NOMO-1 treated with dmso at 0.1 percent for 144 hours (cell line): ENCODE data around the gene MAML2.

ENCODE experiments used
- DNase-seq: peaks from one replicate; lab custom pipeline; 2025; ENCODE audit not compliant: unreplicated experiment; lab: John Stamatoyannopoulos, UW

MAML2 gene

DNA sequence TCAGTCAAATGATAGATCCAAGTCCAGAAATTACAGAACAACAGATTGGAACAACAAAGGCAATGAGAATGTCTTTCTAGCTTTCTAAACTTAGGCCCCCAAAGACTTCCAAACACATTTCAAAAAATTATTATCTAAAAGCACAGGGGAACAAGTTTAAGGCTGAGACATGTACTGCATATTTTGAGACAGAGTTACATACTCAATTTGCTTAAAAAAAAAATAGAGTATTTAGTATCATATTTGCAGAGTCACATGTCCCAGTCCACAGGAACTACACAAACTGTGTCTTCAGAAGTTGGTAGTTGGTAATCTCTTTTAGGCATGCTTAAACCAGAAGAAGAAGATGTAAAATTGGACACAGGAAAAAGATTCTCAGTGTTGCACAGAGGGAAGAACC is 127.2 kb downstream of the MAML2 start:
- DNase-seq, result no peak

DNA sequence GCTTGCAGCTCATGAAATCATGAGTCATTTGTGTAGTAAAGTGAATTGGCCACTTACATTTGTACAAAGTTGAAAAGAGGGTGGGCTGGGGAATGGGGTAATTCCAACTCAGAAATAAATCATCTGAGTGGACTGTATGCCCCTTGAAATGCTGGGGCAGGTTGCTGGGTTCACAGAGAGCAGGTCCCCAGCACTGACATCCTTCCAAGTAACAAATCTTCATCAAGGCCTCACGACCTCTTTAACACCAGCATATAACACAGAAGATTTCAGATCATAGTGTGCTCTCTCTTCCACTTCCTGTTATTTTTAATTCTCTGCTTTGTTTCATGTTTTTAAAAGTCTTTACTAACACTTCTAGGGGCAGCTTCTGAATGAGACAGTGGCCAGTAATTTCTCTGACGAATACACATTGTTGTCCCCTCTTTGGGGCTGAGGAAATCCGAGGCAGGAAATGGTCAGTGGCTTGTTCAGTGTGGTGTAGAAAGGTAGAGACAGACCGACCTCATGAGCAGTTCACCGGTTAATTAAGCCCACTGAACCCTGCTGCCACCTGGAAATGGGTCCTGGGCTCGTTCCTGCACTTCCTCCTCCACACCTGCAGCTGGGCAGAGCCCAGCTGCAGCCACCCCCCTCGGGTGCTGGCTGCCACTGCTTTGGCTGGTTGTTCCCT is 127.7 kb downstream of the MAML2 start:
- DNase-seq, result no peak

DNA sequence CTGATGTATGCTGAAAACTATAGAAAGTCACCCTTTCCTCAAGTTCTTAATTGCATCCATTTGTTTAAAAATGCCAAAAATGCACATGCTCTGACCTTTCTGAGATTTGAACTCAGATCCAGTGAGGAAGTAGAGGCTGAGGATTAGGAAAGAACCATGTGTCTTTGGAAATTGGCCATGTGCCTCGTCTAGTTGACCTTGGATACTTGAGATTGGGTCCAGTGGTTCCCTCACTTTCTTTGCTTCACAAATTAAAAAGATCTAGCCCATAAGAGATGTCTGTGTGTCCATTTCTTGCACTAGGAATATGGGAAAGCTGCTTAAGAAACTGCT is 128.3 kb downstream of the MAML2 start:
- no peak for DNase-seq

DNA sequence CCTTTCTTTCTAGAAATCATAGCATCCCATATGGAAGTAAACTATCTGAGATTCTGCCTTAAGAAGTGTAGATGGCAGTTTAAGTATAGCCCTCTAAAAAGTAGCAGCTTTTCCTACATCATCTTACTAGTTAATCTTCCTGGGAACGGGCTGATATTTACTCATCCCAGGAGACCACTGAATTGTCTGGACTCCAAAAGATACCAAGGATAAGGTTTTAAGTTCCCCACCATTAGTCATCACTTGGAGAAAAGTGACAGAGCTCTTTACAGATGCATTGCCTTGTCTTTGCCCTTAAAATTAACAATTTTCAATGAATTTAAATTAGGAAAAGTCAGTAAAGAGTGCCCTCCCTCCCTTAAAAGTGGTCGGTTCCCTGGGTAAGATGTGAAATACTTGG is 129.5 kb downstream of the MAML2 start:
- DNase-seq, result no peak

DNA sequence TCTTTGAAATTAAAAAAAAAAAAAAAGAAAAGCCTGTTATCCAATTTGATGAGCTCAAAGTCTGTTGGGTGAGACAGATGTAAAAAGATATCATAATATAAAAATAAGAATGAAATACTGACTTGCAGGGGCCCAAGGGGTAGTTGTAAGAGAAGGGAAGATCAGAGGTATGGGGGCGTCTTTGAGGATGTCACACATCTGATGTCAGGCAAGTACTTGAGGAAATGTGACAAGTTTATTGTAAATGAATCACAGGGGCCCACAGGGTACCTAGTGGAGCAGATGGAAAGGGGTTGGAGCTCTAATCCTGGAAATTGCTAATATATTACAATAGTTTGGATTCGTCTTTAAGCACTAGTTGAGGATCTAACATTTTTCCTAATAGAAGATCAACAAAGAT is 131.6 kb downstream of the MAML2 start:
- no peak for DNase-seq

DNA sequence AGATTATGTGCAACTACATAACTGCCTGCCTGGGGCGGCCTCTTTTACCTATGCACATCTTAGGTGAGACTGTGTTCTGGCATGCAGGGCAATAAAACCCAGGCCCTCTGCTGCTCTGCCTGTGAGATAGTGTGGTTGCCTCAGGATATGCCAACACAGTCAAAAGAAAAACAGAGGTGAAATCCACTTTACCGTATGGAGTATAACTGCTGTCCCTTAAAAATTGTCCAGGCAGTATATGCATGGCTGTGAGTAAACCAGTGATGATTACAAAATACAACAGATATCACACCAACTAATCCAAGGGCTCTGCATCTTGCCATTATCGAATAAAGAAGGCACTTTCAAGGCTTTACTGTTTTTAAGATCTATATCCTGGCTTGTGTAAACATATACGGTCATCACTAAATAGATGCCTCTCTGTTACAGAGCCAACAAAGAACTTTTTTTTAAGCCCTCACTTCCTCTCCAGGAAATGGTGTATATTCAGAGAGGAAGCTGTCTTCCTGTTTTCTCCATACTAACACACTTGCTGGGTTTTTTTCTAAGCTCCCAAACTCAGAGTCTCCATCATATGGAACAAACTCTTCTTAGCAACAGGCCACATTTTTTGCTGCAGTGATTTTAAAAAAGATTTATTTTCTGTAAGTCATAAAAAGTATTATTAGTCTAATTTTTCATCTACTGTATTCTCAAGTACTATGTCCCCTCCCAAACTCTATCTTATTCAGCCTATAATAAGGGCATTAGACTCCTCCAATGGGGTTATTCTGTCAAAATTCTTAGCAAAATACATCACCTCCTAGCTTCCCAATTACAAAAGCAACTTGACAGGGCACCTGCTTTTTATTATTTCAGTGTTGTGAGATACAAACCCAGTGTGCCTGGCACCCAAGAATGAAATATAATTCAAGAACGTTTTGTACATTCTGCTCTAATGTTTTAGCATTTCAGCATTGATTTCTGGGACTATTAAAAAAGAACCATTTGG is 135.2 kb downstream of the MAML2 start:
- no peak for DNase-seq

DNA sequence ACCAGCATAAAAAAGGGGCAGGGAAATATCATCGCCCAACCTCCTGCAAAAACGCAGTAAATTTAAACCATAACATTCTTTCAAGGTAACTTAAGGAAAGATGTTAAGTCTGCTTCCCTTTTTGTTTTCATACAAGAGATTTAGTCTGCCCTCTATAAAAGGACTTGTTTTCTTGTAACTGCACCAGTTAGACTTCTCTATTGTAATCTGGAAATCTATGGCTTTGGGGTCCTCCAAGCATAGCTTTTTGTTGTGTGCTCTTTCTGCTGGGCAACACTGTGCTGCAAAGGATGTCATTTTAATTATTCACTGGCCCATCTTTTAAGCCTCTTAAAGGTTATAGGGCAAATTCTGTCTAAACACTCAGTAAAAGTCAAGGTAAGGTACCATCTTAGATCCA is 136.0 kb downstream of the MAML2 start:
- DNase-seq, result no peak

DNA sequence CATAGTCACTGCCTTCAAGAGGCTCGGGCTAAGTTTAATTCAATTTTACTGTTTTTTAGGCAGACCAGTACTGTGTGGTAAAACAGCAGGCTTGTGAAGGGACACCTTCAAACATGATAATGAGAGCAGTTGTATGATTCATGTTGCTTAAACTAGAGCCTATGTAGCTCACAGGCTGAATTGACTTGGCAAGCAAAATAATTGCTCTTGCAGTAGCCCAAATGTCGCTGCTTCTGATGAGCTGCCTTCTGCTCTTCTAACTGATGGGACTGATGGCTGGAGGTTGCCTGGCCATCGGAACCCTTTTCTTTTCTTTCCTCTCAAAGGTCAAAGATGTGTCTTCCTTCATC is 137.6 kb downstream of the MAML2 start:
- DNase-seq, result no peak

DNA sequence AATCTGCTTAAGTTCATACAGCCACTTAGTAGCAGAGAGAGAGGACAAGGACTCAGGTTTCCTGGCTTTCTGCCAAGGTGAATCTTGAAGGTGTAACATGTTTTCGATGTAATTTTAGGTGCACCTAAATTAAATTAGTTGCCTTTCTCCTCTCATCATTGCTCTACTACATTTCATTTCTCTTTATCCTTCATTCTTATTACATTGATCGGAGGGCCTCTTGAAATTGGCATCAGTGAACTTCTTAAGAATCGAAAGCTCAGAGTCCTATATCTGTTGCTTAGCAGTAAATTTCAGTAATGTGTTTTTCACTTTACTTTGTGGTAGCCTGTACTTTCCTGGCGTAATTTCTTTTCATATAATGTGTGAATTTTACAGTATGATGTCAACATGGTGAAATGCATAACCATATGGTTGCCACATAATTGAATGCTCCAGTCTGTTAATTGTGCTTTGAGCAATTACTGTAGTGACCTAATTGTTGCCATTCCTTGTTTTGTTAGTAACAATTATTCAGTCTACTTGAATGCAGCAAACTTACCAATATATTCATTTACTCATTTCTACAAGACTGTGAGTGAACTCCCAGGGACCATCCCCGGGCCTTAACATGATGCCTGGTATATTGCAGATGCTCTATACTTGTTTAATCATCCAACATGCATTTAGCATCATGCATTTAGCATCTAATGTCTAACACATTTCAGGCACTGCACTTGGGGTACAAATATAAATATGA is 138.1 kb downstream of the MAML2 start:
- DNase-seq, result no peak

DNA sequence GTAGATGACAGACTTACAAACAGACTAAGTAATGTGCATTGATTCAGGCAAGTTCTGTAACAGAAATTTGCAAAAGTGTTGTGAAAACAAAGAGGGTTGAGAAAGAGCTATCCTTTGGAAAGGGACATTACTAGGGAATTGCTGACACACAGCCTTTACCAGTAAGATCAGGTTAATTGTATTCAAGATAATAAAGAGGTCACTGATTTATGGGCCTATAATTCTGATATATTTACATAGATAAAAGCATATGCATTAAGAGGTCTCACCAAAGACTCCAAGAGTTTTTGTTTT is 138.7 kb downstream of the MAML2 start:
- no peak for DNase-seq

DNA sequence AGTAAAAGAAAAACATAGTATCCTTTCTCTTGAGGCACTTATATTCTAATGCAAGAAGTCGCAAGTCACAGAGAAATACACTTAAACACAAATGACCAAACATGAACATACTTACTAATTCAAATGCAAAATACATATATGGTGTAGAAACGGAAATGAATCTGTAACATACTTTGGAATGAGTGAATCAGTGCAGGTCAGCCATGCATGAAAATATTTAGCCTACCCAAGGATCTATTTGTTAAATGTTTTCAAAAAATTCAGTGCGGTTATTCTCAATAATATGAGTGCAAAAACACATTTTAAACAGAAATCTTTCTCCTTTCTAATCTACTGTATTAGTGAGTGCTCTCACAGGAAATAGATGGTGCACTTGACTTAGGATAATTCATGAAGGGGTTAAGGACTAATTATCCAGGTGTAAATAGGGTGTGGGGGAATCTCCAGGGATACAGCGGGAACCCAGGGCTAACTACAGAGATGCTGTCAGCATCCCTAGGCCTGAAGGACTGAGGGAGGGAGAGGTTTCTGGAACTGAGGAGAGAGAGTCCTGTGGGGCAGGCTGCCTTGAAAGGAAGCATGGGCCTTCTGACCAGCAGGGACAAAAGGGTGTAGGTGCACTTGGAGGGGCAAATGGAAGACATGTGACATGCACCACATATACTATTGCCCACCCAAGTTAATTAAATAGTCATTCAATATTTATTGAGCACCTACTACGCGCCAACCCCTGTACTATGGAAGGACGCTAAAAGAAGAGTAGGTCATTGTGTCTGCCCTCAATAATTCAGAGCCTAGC is 139.2 kb downstream of the MAML2 start:
- no peak for DNase-seq

DNA sequence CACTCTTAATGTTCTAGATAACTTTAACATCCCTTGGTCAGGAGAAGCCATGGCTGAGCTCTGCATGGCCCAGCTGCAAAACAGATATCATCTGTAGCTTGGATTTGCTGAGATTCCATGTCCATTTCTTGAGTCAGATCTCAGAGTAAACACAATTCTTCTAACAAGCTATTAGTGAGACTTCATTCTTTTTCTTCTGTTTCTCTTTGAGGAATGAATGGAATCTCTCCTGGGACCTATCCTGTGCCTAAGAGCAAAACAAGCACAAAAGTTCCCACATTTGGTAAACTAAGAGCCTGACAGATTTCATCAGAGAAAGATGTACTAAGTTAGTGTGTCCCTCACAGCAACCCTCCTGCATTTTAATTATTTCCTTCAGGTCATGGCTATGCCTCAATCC is 142.8 kb downstream of the MAML2 start:
- DNase-seq, result no peak

DNA sequence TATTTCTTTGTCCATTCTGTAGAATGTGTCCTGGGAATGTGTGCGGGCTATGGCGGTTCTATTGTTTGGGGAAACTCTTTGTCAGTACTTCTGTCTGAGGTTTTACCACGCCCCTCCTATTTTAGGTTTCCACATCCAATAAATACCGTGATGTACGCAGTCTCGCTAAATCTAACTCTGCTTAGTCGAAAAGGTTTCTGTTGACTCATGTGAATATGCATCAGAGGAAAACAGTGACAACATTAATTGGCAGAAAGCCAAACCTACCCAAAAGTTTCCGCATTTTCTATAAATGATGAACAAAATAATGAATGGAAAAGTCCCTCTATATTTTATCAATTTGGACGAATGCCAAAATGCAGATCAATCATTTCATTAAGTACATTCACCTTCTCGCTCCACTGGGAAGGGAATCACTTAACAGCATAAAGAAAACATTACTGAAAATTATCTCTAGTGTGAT is 143.4 kb downstream of the MAML2 start:
- no peak for DNase-seq

DNA sequence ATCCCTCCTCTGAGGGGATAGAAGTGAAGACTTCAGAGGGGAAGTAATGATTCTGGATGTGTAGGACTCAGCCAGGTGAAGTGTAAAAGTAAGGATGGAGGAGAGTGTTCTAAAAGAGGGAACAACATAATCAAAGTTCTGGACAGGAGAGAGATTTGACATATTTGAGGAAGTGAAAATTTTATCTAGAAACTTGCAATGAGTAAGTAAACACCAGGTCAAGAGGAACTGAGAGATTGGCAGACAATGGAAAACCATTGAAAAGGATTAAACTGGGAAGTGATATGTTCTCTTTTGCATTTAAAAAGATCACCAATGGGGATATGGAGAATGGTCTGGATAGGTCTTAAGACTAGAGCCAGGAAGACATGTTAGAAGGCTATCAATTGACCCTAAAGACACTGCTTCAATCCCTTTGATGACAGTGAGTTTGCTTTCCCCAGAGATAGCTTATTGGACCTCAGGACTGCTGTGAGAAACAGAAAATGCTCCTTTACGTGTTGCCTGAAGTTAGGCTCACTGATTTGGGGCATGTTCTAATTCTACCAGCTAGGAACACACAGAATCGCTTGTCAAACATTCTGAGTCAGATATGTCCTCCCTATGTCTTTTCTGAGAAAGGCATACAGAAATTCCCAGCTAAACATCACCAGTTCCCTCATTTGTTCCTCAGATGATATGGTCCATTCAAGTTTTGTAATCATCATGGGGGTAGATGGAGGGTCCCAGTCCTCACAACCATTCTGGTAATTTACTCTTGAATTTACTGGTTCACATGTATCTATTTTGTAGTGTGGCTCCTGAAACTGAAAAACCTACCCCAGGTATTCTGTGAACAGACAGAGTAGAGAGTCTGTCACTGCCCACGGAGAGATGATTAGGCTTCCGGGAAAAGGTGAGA is 144.9 kb downstream of the MAML2 start:
- DNase-seq, result no peak

DNA sequence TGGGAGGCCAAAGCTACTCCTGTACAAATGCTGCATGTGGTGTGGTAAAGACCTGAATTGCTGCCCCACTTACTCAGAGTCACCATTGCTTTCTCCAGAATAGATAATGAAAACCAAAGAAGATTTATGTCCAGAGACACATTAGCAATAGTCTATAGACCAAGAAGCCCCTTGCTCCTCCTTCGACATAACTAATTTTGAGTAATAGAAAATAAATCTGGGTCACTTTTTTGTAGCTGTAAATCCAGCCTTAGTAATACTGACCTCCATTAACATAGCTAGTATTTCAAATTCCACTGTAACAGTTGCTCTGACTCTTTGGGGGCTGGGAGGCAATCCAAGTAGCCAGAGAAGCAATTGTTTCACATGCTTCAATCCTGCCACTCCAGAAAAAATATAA is 145.9 kb downstream of the MAML2 start:
- no peak for DNase-seq

DNA sequence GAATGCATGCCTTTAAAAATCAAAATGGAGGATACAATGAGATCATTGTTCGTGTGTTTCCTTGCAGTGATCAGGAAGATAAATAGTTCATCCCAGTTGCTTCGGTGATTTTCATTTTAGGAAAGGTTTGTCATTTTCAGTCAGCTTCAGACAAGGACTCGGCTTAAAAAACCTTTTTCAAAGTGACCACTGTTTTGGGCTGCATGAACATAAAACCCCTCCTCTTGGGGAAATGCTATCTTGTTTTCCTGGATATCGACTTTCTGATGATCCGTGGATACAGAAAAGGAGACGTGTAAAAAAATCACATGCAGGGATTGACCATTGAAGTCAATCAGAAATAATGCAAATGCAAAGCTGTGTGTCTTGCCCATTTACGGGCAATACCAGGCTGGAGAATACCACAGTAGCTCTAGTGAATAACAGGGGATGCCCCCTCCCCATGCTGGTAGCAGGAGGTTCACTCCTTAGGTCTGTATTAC is 146.8 kb downstream of the MAML2 start:
- no peak for DNase-seq

DNA sequence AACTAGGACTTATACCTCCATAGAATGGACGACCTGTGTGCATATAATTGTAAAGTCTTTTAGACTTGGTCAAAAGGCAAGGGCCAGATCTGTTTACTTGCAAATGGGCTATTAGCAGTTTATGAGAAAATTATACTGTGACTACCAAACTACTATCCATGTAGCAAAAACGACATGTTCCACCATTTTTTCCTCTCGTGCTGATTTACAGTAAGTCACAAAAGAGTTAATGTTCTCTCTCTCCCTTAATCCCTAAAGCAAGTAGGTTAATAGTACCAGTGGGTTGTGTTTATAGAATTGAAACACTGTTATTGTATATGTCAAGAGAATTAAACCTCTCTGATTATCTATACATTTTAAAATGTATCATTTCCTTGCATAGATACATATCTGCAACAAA is 147.3 kb downstream of the MAML2 start:
- DNase-seq, result no peak

DNA sequence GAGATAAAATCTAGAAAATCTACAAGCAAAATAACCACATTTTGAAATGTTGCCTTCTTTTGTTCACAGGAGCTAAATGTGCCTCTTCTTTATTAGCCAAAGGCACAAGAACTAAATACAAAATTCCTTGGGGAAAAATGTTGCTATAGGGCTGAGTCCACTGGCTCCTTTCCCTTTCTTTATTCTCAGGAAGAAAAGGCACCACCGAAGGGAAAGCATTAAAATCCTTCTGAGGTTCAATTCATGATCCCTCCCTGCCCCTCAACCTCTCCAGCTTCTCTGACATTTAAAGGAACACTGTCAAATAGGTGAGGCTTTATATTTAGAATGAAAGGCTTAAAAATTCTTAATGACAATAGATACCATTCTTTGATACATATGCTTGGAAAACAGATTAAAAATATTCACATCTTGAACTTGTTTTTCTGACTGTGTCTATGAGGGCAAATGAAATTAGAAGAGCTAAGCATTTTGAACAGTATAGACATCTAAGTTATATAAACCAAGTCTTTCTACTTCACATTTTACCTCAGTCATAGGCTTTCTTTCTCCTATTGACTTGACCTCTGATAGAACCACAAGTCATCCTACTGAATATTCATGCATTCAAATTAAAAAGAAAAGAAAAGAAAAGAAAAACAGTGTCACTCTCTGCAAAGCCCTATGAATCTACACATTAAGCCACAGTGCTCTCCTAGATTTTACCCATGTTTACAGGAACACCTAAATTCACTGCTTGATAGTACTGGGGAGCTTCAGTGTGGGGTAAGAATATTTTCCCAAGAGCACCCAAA is 148.2 kb downstream of the MAML2 start:
- no peak for DNase-seq

DNA sequence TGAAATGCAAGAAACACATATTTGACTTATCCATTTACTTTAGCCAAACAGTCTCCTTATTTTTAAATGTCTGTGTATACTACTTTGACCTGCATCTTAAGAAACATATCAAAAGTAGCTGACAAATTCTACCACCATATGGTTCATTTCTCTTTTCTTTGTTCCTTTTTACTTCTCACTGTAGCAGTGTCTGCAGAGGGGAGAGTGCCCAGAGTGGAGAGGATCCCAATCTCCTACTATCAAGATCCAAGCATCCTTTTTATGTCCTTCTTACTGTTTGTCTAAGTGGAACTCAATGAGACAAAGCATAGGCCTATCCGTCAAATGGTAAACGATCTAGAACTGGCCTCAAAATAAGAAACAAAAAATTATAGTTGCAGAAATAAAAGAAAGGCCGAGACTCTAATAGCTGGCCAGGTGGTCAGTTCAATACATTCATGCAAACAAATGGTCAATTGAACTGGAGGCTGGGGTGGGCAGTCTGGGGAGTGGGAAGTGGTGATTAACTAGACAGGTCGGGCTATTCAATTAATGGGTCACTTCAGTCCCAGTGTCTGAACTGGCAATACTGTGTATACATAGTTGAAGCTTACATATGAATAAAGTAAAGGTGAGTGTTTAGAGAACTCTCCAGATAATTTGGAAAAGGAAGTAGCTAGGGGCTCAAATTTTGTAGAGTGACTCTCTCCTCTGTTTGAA is 149.1 kb downstream of the MAML2 start:
- no peak for DNase-seq
